Eye (tissue), 1 donor: ENCODE data around the gene GLT6D1.

Source experiments
- DNase-seq: peaks from one replicate; pipeline ENCODE4 v3.0.0-alpha.2; 2015

Gene GLT6D1

GRCh38 chr9:135620558-135620957 lies 18.8 kb downstream of the GLT6D1 start:
- DNase-seq: no peak

GRCh38 chr9:135619599-135619886 lies 19.8 kb downstream of the GLT6D1 start:
- no peak for DNase-seq

- no peak for DNase-seq
Observed at GRCh38 chr9:135618866-135619598, 20.3 kb downstream of the GLT6D1 start.

- DNase-seq: no peak
Observed at GRCh38 chr9:135617991-135618411, 21.3 kb downstream of the GLT6D1 start.

- no peak for DNase-seq
Observed at GRCh38 chr9:135617538-135617900, 21.8 kb downstream of the GLT6D1 start.

GRCh38 chr9:135616619-135617537 lies 22.5 kb downstream of the GLT6D1 start:
- DNase-seq: no peak

GRCh38 chr9:135615666-135616618 lies 23.4 kb downstream of the GLT6D1 start:
- DNase-seq: no peak

- DNase-seq: no peak
Observed at GRCh38 chr9:135614821-135615665, 24.3 kb downstream of the GLT6D1 start.

- DNase-seq: no peak
Observed at GRCh38 chr9:135613946-135614805, 25.2 kb downstream of the GLT6D1 start.

GRCh38 chr9:135612981-135613910 lies 26.1 kb downstream of the GLT6D1 start:
- DNase-seq: no peak

- no peak for DNase-seq
Observed at GRCh38 chr9:135612437-135612836, 26.9 kb downstream of the GLT6D1 start.

- no peak for DNase-seq
Observed at GRCh38 chr9:135611875-135612209, 27.5 kb downstream of the GLT6D1 start.

- DNase-seq: no peak
Observed at GRCh38 chr9:135611142-135611874, 28.0 kb downstream of the GLT6D1 start.

- DNase-seq: no peak
Observed at GRCh38 chr9:135610290-135611141, 28.8 kb downstream of the GLT6D1 start.

- no peak for DNase-seq
Observed at GRCh38 chr9:135609366-135609955, 29.9 kb downstream of the GLT6D1 start.

- DNase-seq: no peak
Observed at GRCh38 chr9:135608999-135609317, 30.4 kb downstream of the GLT6D1 start.

GRCh38 chr9:135608294-135608998 lies 30.9 kb downstream of the GLT6D1 start:
- no peak for DNase-seq
